ENCODE measurements around the gene VEZT.

Gene VEZT

DNA sequence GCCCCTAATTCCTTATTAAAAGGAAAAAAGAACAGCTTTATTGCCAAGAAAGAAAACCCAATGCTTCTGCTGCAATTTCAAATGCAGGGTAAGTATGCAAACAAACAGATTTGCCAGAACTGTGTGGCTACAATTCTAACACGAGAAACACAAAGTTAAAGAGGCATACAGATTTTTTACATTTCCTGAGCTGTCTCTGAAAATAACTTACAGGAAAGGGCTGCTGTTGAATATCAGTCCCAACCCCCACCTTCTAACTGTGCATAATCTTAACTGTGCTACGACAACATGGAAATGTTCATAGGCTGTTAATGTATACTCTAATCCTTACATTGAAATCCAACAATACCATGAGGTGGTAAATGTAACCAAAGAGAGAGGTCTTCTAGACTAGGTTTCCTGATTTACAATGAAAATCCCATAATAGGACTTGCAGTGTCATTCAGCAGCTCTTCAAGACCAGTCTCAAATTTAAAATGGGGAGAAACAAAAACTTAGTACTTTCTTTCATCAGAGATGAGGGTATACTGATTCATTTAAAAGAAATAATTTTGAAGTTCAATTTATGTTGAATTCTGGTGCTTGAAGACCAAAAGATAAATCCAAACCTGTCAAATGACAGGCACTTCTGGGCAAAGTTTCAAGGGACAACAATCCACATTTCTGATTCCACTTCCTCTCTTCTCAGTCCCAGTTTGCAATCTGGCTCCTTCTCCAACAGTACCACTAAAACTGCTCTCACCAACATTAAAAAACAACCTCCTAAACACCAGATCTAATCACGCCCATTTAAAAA is 14.7 kb upstream of the VEZT start:
- Histone ChIP-seq H3K27me3 (ENCODE audit: insufficient read depth, low read length) (no peaks in the 10 kb centered on the region), H3K4me1 (ENCODE audit: insufficient read depth, low read length) (peaks cover 68% of the 10 kb centered on the region), H3K9me3 (ENCODE audit: insufficient read depth, low read depth, low read length) (no peaks in the 10 kb centered on the region; the same call in 1 of the 2 replicates), H3K9ac (ENCODE audit: low read depth, low read length) (peak overlapping the region; percentile 10; the same call in 1 of the 2 replicates), H3K4me3 (ENCODE audit: low read length) (no peak overlapping the region), H3K27ac (ENCODE audit: low read length) (no peak overlapping the region), H3K36me3 (ENCODE audit: insufficient read depth, low read depth, low read length) (0 out of 2 replicates have a peak, but pooled peaks cover 12% of the 10 kb centered on the region)

DNA sequence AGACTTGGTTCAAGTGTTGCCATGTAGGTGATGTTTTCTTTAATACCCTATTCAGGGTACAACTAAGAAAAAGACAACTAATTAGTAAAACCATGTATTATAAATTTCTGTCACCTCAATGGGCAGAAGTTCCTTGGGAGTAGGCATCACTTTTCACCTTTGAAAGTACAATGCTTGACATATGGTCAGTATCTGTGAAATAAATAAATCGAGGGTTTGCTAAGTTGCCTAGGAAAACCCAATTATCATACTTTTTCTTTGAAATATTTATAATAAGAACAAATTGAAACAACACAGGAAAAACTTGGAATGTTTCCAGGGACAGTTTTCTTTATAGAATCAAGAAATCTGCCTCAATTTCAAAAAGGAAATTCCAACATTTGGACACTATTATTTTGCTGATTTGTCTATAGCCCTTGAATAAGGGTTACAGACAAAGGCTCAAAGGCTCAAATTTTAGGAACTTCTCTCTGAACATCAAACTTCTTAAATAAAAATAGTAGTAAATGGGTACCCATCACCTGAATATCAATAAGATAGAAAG is 14.0 kb upstream of the VEZT start:
- Histone ChIP-seq H3K27ac (ENCODE audit: low read length) (no peak overlapping the region), H3K9ac (ENCODE audit: low read depth, low read length) (peak overlapping the region; percentile 15; the same call in 1 of the 2 replicates), H3K27me3 (ENCODE audit: insufficient read depth, low read length) (no peaks in the 10 kb centered on the region), H3K9me3 (ENCODE audit: insufficient read depth, low read depth, low read length) (no peaks in the 10 kb centered on the region), H3K4me1 (ENCODE audit: insufficient read depth, low read length) (peaks cover 72% of the 10 kb centered on the region), H3K4me3 (ENCODE audit: low read length) (no peak overlapping the region), H3K36me3 (ENCODE audit: insufficient read depth, low read depth, low read length) (peaks cover 15% of the 10 kb centered on the region; the same call in 1 of the 2 replicates)

- H3K36me3 ChIP-seq (ENCODE audit: insufficient read depth, low read depth, low read length) = peaks cover 21% of the 10 kb centered on the region; the same call in 1 of the 2 replicates
- no peaks in the 10 kb centered on the region for H3K27me3 ChIP-seq (ENCODE audit: insufficient read depth, low read length)
- peak overlapping the region; percentile 61 for H3K27ac ChIP-seq (ENCODE audit: low read length)
- H3K9ac ChIP-seq (ENCODE audit: low read depth, low read length) = peak overlapping the region; percentile 15; the same call in 1 of the 2 replicates
- no peak overlapping the region for H3K4me3 ChIP-seq (ENCODE audit: low read length)
- peaks cover 73% of the 10 kb centered on the region for H3K4me1 ChIP-seq (ENCODE audit: insufficient read depth, low read length)
- H3K9me3 ChIP-seq (ENCODE audit: insufficient read depth, low read depth, low read length) = no peaks in the 10 kb centered on the region
Observed at GRCh38 chr12:95204141-95204866, 13.3 kb upstream of the VEZT start.

GRCh38 chr12:95205016-95205624 is 12.5 kb upstream of the VEZT start:
- Histone ChIP-seq H3K9me3 (ENCODE audit: insufficient read depth, low read depth, low read length) (no peaks in the 10 kb centered on the region), H3K27me3 (ENCODE audit: insufficient read depth, low read length) (no peaks in the 10 kb centered on the region), H3K36me3 (ENCODE audit: insufficient read depth, low read depth, low read length) (peaks cover 26% of the 10 kb centered on the region), H3K27ac (ENCODE audit: low read length) (peak overlapping the region; percentile 61), H3K4me3 (ENCODE audit: low read length) (no peak overlapping the region), H3K9ac (ENCODE audit: low read depth, low read length) (peak overlapping the region; percentile 63; the same call in 1 of the 2 replicates), H3K4me1 (ENCODE audit: insufficient read depth, low read length) (peaks cover 74% of the 10 kb centered on the region)

- Histone ChIP-seq H3K36me3 (ENCODE audit: insufficient read depth, low read depth, low read length) (peaks cover 32% of the 10 kb centered on the region), H3K9me3 (ENCODE audit: insufficient read depth, low read depth, low read length) (no peaks in the 10 kb centered on the region), H3K9ac (ENCODE audit: low read depth, low read length) (peak overlapping the region; percentile 63; the same call in 1 of the 2 replicates), H3K27ac (ENCODE audit: low read length) (peak overlapping the region; percentile 61), H3K4me1 (ENCODE audit: insufficient read depth, low read length) (peaks cover 73% of the 10 kb centered on the region), H3K4me3 (ENCODE audit: low read length) (no peak overlapping the region), H3K27me3 (ENCODE audit: insufficient read depth, low read length) (no peaks in the 10 kb centered on the region)
Observed at GRCh38 chr12:95205685-95206084, 11.9 kb upstream of the VEZT start.

GRCh38 chr12:95206916-95207315 is 10.7 kb upstream of the VEZT start:
- Histone ChIP-seq H3K9ac (ENCODE audit: low read depth, low read length) (peak overlapping the region; percentile 12; the same call in 1 of the 2 replicates), H3K27ac (ENCODE audit: low read length) (no peak overlapping the region), H3K27me3 (ENCODE audit: insufficient read depth, low read length) (no peaks in the 10 kb centered on the region), H3K4me1 (ENCODE audit: insufficient read depth, low read length) (peaks cover 67% of the 10 kb centered on the region), H3K9me3 (ENCODE audit: insufficient read depth, low read depth, low read length) (no peaks in the 10 kb centered on the region), H3K36me3 (ENCODE audit: insufficient read depth, low read depth, low read length) (peaks cover 35% of the 10 kb centered on the region), H3K4me3 (ENCODE audit: low read length) (no peak overlapping the region)

DNA sequence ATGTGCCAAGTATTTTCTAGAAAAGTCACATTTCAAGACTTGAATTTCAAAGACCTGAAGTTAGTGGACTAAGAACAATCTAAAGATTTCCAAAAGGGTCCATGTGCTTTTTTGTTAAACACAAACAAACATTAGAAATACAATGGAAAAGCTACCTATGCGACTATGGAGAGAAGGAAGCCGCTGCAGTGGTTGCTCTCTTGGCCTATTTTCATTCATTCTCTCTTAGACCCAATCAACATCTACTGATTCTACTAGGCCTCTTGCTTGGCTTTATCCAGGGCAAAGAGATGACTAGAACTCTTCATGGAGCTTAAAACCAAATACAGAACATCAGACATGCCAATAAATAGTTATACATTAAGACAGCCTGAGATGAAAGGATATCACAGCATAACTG is 10.2 kb upstream of the VEZT start:
- Histone ChIP-seq H3K27ac (ENCODE audit: low read length) (no peak overlapping the region), H3K27me3 (ENCODE audit: insufficient read depth, low read length) (no peaks in the 10 kb centered on the region), H3K9me3 (ENCODE audit: insufficient read depth, low read depth, low read length) (no peaks in the 10 kb centered on the region), H3K4me1 (ENCODE audit: insufficient read depth, low read length) (peaks cover 67% of the 10 kb centered on the region), H3K9ac (ENCODE audit: low read depth, low read length) (peak overlapping the region; percentile 12; the same call in 1 of the 2 replicates), H3K4me3 (ENCODE audit: low read length) (0 out of 2 replicates have a peak overlapping the region, but pooled peaks have one; percentile 24), H3K36me3 (ENCODE audit: insufficient read depth, low read depth, low read length) (peaks cover 35% of the 10 kb centered on the region)

DNA sequence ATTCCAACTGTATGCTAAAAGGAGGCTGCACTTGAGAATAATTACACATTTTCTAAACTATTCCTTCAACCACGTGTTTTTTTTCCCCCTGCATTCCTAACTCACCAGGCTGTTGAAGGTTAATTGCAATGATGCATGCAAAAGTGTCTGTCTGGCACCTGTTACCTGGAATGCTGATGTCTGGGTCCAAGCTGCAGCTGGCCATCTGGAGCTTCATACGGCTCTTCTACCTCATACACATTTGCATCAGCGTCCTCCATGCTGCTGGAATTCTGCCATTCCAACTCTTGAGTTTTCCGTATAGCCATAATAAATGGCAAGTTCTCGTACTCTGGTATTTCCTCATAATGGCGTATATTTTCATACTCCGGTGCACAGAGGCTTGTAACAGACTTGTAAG is 8.9 kb upstream of the VEZT start:
- H3K27me3 ChIP-seq (ENCODE audit: insufficient read depth, low read length) = no peaks in the 10 kb centered on the region
- H3K4me3 ChIP-seq (ENCODE audit: low read length) = no peak overlapping the region
- no peak overlapping the region for H3K9ac ChIP-seq (ENCODE audit: low read depth, low read length)
- peaks cover 56% of the 10 kb centered on the region for H3K4me1 ChIP-seq (ENCODE audit: insufficient read depth, low read length)
- peaks cover 28% of the 10 kb centered on the region for H3K36me3 ChIP-seq (ENCODE audit: insufficient read depth, low read depth, low read length)
- H3K9me3 ChIP-seq (ENCODE audit: insufficient read depth, low read depth, low read length) = no peaks in the 10 kb centered on the region
- H3K27ac ChIP-seq (ENCODE audit: low read length) = no peak overlapping the region

GRCh38 chr12:95212586-95212985 is 5.0 kb upstream of the VEZT start:
- H3K9me3 ChIP-seq (ENCODE audit: insufficient read depth, low read depth, low read length) = no peaks in the 10 kb centered on the region
- H3K27ac ChIP-seq (ENCODE audit: low read length) = no peak overlapping the region
- peaks cover 41% of the 10 kb centered on the region for H3K4me1 ChIP-seq (ENCODE audit: insufficient read depth, low read length)
- no peak overlapping the region for H3K4me3 ChIP-seq (ENCODE audit: low read length)
- H3K27me3 ChIP-seq (ENCODE audit: insufficient read depth, low read length) = no peaks in the 10 kb centered on the region
- H3K9ac ChIP-seq (ENCODE audit: low read depth, low read length) = no peak overlapping the region
- H3K36me3 ChIP-seq (ENCODE audit: insufficient read depth, low read depth, low read length) = peaks cover 24% of the 10 kb centered on the region

- no peak overlapping the region for H3K27ac ChIP-seq (ENCODE audit: low read length)
- no peak overlapping the region for H3K9ac ChIP-seq (ENCODE audit: low read depth, low read length)
- H3K9me3 ChIP-seq (ENCODE audit: insufficient read depth, low read depth, low read length) = no peaks in the 10 kb centered on the region
- H3K27me3 ChIP-seq (ENCODE audit: insufficient read depth, low read length) = no peaks in the 10 kb centered on the region
- H3K4me1 ChIP-seq (ENCODE audit: insufficient read depth, low read length) = peaks cover 38% of the 10 kb centered on the region
- H3K36me3 ChIP-seq (ENCODE audit: insufficient read depth, low read depth, low read length) = peaks cover 24% of the 10 kb centered on the region
- H3K4me3 ChIP-seq (ENCODE audit: low read length) = no peak overlapping the region
Observed at GRCh38 chr12:95213119-95213518, 4.5 kb upstream of the VEZT start.

- Histone ChIP-seq H3K9ac (ENCODE audit: low read depth, low read length) (no peak overlapping the region), H3K9me3 (ENCODE audit: insufficient read depth, low read depth, low read length) (no peaks in the 10 kb centered on the region), H3K4me3 (ENCODE audit: low read length) (no peak overlapping the region), H3K27ac (ENCODE audit: low read length) (no peak overlapping the region), H3K27me3 (ENCODE audit: insufficient read depth, low read length) (no peaks in the 10 kb centered on the region), H3K36me3 (ENCODE audit: insufficient read depth, low read depth, low read length) (peaks cover 16% of the 10 kb centered on the region), H3K4me1 (ENCODE audit: insufficient read depth, low read length) (peaks cover 30% of the 10 kb centered on the region)
Observed at GRCh38 chr12:95213928-95214327, 3.7 kb upstream of the VEZT start.

All from iPS-20b (cell line).